BJ (cell line): ENCODE data around the gene TTLL11. TPM values are rescaled to one million over a fixed set of nuclear protein-coding genes. Genes with fewer than 3 reads are reported as not detected.

Source experiments
- CTCF ChIA-PET: fragments of 350-600 bp; formaldehyde crosslinking; extraction: SDS; loops from one replicate; lab custom pipeline; 2021; ENCODE audit warnings: antibody characterized with exemption, inconsistent platforms; lab: Yijun Ruan, JAX
- POLR2A ChIA-PET: fragments of 300-600 bp; sonication (Branson Sonifier 250); formaldehyde crosslinking; extraction: SDS; loops from one replicate; lab custom pipeline; 2021; ENCODE audit warnings: antibody characterized with exemption; lab: Charles Lee
- DNase-seq: peaks from one replicate; pipeline ENCODE4 v3.0.0-alpha.2; 2011; ENCODE audit warnings: low read depth
- H3K27me3 ChIP-seq: 2 replicates; pipeline ENCODE4 v1.6.0; 2011; ENCODE audit warnings: low read length; ENCODE audit not compliant: control insufficient read depth, insufficient read depth
- H3K36me3 ChIP-seq: 2 replicates; pipeline ENCODE4 v1.5.1; 2011; ENCODE audit warnings: low read length; ENCODE audit not compliant: control insufficient read depth, insufficient read depth
- H3K4me3 ChIP-seq: 2 replicates; pipeline ENCODE4 v1.5.1; 2011; ENCODE audit warnings: low read depth, mild to moderate bottlenecking, control low read depth, low read length
- CTCF ChIP-seq: IDR thresholded peaks from 2 replicates; pipeline ENCODE4 v1.5.1; 2011; ENCODE audit warnings: low read depth, mild to moderate bottlenecking, control low read depth, inconsistent platforms, low read length, moderate library complexity; ENCODE audit not compliant: insufficient read depth
- polyA plus RNA-seq: library from polyadenylated mRNA; depleted of rRNA; stranded (reverse); fragments of >200 nt; gene quantifications from 2 replicates; pipeline ENCODE4 v1.2.3, GENCODE V29; 2011

TTLL11 gene
- polyA plus RNA-seq, 1 experiment, result 5.6 TPM

GRCh38 chr9:122125158-122125508 is 32.0 kb upstream of the TTLL11 start:
- ChIA-PET POLR2A (interaction anchor here (0.5 to 0.7 kb wide), 2 partner anchors 426 to 687 kb away, joined by 3 read pairs; no protein-coding TSS in a partner anchor), CTCF (interaction anchor here (0.6 to 12.3 kb wide), 50 partner anchors 10 to 685 kb away, joined by 3 to 422 read pairs (median 5); partner anchors contain the start of genes MRRF and RBM18)
- no peak for DNase-seq
- Histone ChIP-seq H3K27me3 (no peaks in the 10 kb centered on the region), H3K36me3 (no peaks in the 10 kb centered on the region), H3K4me3 (no peak overlapping the region)
- peak; percentile 97 for TF ChIP-seq CTCF

- Histone ChIP-seq H3K27me3 (no peaks in the 10 kb centered on the region), H3K36me3 (no peaks in the 10 kb centered on the region), H3K4me3 (no peak overlapping the region)
- TF ChIP-seq CTCF, result no peak
- ChIA-PET CTCF (interaction anchor here (0.6 to 12.3 kb wide), 50 partner anchors 9 to 686 kb away, joined by 3 to 422 read pairs (median 4); partner anchors contain the start of genes MRRF and RBM18), POLR2A (no interaction called here)
- DNase-seq, result no peak
Observed at GRCh38 chr9:122124528-122124927, 31.4 kb upstream of the TTLL11 start.

GRCh38 chr9:122124048-122124447 is 30.9 kb upstream of the TTLL11 start:
- ChIA-PET CTCF (interaction anchor here (0.8 to 12.3 kb wide), 28 partner anchors 10 to 686 kb away, joined by 3 to 422 read pairs (median 8); partner anchors contain the start of genes MRRF and RBM18), POLR2A (no interaction called here)
- no peaks in the 10 kb centered on the region for H3K27me3 ChIP-seq

GRCh38 chr9:122122903-122123632 is 30.0 kb upstream of the TTLL11 start:
- no peaks in the 10 kb centered on the region for H3K36me3 ChIP-seq
- peak; percentile 100 for TF ChIP-seq CTCF
- H3K27me3 ChIP-seq, result no peaks in the 10 kb centered on the region
- no peak overlapping the region for H3K4me3 ChIP-seq
- POLR2A ChIA-PET, result no interaction called here
- CTCF ChIA-PET, result interaction anchor here (0.6 to 12.3 kb wide), 24 partner anchors 11 to 689 kb away, joined by 3 to 422 read pairs (median 6); partner anchors contain the start of genes MRRF and RBM18
- DNase-seq, result no peak

More at GRCh38 chr9:122124048-122124447, 30.9 kb upstream of the TTLL11 start:
- no peak for DNase-seq
- Histone ChIP-seq H3K36me3 (no peaks in the 10 kb centered on the region), H3K4me3 (no peak overlapping the region)
- TF ChIP-seq CTCF, result no peak

GRCh38 chr9:122122468-122122867 is 29.4 kb upstream of the TTLL11 start:
- DNase-seq, result no peak
- H3K36me3 ChIP-seq, result no peaks in the 10 kb centered on the region
- H3K4me3 ChIP-seq, result no peak overlapping the region
- H3K27me3 ChIP-seq, result no peaks in the 10 kb centered on the region
- ChIA-PET POLR2A (no interaction called here), CTCF (interaction anchor here (0.6 to 12.3 kb wide), 14 partner anchors 10 to 577 kb away, joined by 3 to 422 read pairs (median 7); no protein-coding TSS in a partner anchor)
- no peak for TF ChIP-seq CTCF
